ENCODE measurements around the gene EVL.

EVL gene

GRCh38 chr14:100111931-100112704 lies 46.9 kb downstream of the EVL start:
- DNase-seq, result no peak

- no peak for DNase-seq
Measured at GRCh38 chr14:100114109-100114765, 49.0 kb downstream of the EVL start.

GRCh38 chr14:100115236-100115635 lies 50.0 kb downstream of the EVL start:
- no peak for DNase-seq

- no peak for DNase-seq
Measured at GRCh38 chr14:100115726-100116125, 50.5 kb downstream of the EVL start.

GRCh38 chr14:100116134-100116533 lies 50.9 kb downstream of the EVL start:
- DNase-seq, result no peak

DNA sequence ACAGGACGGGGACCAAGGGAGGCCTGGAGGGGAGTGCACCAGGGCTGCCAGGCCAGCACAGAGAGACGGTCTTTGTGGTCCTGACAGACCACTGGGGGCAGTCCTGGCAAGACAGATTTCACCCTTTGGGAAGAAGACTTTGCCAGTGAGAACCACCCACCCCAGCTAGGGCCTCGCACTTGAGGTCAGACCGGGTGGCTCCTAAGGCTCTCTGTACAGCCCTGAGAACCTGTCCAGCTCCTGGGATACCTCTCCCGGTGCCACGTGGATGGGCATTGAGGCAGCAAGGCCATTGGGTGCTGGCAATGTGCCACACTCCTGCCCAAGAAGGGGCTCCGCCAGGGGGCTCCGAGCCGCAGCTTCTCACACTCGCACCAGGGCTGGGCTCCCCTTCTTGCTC lies 51.8 kb downstream of the EVL start:
- no peak for DNase-seq

DNA sequence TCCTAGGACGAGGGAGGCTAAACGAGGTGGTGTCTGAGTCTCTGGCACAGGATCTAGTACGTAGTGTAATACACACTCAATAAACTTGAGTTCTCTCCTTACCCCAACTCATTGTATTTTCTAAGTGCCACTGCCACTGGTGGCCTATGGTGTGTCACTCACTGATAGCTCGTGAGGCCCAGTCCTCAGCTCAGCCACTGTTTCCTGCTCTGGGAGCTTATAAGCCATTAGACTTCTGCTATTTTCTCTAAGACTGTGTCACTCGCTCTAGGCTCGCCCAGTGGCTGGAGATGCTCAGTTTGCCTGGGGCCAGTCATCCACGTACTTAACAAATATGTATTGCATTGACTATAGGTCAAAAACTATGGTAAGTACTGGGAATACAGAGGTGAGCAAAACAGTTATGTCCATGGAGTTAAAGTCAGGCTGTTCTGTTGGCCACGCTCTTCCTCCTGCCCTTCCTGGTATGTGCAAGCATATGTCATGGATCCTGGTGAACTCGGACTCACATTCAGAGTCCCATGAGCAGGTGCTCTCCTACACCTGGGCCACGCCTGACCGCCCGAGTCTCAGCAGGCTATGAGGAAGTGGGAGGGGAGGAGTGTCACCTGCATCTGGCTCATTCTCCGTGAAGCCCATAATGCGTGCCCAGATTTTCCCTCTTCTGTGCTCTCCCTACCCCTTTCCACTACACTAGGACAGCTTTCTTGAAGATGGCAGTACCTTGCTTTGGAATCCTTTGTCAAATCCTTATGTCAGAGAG lies 52.6 kb downstream of the EVL start:
- DNase-seq, result no peak

DNA sequence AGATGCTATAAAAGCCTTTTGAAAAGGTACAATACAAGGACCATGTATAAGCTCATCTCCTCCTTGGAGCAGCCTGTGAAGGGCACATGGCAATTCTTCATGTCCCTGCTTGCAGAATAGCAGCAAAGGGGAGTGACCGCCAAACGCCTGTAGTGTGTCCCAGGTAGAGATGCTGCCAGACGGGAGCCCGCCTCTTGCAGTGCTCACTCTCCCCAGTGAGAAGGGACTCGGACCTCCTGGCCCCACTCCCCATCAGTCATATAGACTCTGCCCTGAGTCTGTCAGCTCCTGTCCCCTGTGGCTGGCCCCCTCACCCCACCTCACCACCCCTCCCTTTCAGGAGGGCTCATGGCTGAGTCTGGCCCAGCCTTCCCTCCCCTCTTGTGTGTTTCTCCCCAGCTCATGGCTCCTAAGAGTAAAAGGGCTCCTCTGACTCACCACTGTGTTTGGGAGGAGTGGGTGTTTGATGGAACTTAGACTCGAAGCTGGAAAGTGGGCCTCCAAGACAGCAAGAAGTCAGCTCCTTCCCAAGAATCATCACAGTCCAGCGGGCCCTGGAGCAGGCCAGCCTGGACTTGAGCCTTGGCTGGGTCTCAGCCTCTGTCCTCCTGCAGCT lies 53.3 kb downstream of the EVL start:
- no peak for DNase-seq

GRCh38 chr14:100119251-100119650 lies 54.0 kb downstream of the EVL start:
- no peak for DNase-seq

GRCh38 chr14:100120522-100121269 lies 55.5 kb downstream of the EVL start:
- no peak for DNase-seq

DNA sequence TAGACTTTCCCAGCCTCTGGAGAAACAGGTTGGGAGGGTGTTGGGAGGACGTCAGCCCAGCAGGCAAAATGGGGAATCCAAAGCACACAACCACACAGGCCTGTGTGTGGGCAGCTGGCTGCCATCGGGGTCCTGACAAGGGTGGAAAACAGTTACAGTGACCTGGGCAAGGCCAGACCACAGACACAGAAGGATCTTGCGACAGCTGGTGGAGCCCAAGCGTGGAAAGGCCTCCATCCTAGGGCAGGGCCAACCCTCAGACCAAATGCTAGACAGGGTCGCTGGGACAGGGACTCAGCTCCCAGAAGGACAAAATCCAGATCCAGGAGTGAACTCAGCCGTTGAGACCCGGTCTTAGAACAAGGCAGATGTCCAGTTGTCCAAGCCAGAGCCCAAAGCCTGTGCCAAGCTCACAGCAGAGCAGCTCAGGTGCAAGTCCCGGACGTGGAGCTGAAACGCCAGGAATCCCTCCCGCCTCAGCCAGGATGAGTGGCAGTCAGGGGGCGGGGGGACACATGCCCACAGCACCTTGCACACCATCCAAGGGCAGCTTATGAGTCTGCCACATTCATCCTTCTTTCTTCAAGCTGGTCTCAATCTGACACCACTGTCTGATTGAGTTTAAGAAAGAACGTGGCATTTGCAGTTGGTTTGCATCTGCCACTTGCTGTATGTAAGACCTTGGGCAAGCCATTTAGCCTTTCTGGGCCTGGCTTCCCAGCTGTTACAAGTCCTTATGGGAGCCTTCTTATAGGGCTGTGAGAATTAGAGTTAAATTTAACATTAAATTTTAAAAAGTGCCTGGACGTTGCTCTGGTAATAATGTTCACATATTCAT lies 56.6 kb downstream of the EVL start:
- no peak for DNase-seq

GRCh38 chr14:100122481-100123223 lies 57.4 kb downstream of the EVL start:
- no peak for DNase-seq

DNA sequence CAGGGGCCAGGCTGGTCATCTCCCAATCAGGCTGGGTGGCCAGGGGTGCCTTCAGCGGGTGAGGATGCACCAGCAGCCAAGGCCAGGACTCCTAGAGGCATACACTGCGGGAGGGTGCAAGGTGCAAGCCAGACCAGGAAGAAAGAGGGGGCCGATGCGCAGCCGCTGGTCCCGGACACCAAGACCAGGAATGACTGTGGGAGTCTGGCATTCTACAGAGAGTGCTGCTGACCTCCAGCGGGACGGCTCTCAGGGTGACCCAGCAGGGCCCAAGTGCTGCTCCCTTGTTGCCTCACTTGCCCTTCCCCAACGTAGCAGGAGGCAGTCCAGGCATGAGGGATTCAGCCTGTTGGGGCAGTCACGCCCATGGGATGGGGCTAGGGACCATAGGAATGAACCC lies 58.4 kb downstream of the EVL start:
- no peak for DNase-seq

GRCh38 chr14:100124551-100125088 lies 59.4 kb downstream of the EVL start:
- no peak for DNase-seq

GRCh38 chr14:100126401-100126800 lies 61.2 kb downstream of the EVL start:
- DNase-seq, result no peak

DNA sequence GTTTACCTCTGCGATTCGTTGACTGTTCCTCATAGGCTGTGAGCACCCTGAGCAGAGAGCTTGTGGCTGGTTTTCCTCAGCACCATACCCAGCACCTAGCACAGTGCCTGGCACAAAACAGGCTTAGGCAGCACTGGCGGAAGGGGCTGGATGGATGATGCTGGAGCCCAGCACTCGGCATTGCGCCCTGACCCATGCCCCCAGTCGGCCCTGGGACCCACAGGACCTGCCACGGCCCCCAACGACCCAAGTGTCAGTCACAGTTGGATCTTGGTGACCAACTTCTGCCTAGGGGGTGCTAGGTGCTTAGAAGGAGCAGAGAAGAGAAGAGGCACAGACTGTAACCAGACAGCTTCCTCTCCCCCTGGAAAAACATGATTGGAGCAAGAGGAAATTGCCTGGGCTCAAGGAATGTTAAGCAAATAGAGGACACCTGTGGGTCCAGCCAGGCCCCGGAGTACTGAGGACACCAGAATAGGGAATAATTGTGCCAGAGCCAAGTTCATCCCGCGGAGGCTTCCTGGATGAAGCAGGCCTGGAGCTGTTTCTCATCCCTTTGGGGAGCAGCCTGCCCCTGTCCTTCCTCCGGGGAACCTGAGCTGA lies 62.7 kb downstream of the EVL start:
- no peak for DNase-seq

GRCh38 chr14:100128688-100129087 lies 63.5 kb downstream of the EVL start:
- no peak for DNase-seq

DNA sequence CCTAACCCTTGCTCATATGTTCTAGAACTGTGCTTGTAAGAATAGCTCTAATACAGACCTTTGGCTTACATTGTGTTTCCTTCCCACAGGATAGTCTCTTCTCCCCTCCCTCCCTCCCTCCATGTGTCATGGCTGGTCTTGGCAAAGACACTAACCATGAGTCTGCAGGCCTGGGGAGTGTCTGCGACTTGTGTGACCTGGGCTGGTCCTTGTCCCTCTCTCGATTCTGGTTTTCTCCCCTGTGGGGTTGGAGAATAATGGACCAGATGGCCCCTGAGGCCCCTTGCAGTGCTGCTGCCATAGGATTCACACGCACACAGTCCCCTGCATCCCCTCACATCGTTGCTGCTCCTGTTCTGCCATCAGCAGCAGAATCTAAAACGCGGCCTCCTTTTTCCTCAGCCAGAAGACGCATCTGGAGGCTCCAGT lies 64.0 kb downstream of the EVL start:
- no peak for DNase-seq

DNA sequence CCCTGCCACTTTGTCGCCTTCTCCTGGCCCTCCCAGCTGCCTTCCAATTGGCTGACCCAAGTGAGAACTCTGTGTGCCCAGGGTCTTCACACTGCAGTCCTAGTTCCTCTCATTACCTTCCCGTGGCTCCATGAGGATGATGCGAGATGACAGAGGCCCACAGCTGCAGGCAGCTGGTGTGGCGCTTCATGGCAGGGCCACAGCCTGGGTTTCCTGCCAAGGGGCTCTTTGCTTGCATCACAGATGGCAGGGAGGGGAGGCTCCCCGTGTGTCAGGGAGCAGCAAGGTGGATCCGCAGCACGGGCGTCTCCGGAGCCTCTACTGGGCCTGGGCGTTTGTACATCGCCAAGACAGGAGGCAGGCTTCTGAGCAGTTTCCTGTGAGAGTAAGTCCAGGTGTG lies 65.3 kb downstream of the EVL start:
- DNase-seq, result no peak

- no peak for DNase-seq
Measured at GRCh38 chr14:100131181-100131580, 66.0 kb downstream of the EVL start.

Measured in NCI-H2171 (cell line).